Measurements from ENCODE around the gene MBNL1.

MBNL1 gene

DNA sequence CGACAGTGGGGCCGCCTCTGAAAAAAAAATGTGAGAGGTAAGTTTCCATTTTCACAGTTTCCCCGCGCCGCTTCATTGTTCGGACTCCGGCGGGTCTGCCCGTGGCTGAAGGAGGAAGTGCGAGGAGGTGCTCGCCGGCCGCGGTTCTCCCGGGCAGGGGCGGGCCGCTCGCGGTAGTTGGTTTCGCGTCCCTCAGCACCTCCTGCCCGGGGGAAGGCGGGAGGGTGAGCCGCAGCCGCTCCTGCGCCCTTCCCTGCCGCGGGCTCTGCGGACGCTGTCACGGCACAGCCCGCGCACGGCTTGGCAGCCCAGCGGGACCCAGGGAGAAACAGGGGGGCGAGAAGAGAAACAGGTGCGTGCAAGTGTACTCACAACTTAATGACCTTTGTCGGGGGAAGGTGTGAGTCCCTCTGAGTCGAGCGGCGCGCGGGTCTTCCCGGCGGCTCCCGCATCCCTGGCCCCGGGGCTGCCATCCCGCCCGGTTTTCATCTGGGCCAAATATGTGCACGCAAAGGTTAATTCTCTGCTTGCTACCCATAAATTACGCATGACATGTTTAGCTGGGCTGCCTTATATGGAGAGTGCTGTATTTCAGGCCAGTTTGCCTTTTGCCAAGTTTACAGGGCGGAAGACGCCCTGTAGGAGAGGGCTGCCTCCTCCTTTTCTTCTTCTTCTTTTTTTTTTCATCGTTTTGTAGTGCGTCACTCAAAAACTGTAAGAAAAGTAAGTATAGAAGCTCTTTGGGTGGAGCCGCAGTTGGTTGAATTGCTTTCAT, 514 bp downstream of the MBNL1 start:
- Histone ChIP-seq H3K36me3 (ENCODE audit: control insufficient read depth, low read length) (peaks cover 60% of the 10 kb centered on the region), H3K27me3 (ENCODE audit: control insufficient read depth, low read length) (no peaks in the 10 kb centered on the region), H3K9me3 (ENCODE audit: control insufficient read depth, insufficient read depth, low read length) (no peaks in the 10 kb centered on the region), H3K79me2 (ENCODE audit: control insufficient read depth, low read length) (peaks cover 91% of the 10 kb centered on the region), H3K4me3 (ENCODE audit: low read length) (peak overlapping the region; percentile 95), H3K4me2 (ENCODE audit: low read length) (peak overlapping the region; percentile 88), H3K4me1 (ENCODE audit: control insufficient read depth, low read length) (peaks cover 73% of the 10 kb centered on the region), H3K27ac (ENCODE audit: low read depth, low read length) (peak overlapping the region; percentile 93), H3F3A (ENCODE audit: control insufficient read depth, insufficient read depth) (peaks cover 5% of the 10 kb centered on the region), H3K9me2 (replicated peaks; ENCODE audit: control insufficient read depth, low read length) (no peaks in the 10 kb centered on the region), H4K20me1 (ENCODE audit: control insufficient read depth, insufficient read depth, low read depth, low read length) (peaks cover 34% of the 10 kb centered on the region)
- TF ChIP-seq EZH2phosphoT487 (IDR thresholded peaks at IDR 0.05; ENCODE audit: borderline replicate concordance, low read length): no peak
- TF ChIP-seq, protein P1, sequence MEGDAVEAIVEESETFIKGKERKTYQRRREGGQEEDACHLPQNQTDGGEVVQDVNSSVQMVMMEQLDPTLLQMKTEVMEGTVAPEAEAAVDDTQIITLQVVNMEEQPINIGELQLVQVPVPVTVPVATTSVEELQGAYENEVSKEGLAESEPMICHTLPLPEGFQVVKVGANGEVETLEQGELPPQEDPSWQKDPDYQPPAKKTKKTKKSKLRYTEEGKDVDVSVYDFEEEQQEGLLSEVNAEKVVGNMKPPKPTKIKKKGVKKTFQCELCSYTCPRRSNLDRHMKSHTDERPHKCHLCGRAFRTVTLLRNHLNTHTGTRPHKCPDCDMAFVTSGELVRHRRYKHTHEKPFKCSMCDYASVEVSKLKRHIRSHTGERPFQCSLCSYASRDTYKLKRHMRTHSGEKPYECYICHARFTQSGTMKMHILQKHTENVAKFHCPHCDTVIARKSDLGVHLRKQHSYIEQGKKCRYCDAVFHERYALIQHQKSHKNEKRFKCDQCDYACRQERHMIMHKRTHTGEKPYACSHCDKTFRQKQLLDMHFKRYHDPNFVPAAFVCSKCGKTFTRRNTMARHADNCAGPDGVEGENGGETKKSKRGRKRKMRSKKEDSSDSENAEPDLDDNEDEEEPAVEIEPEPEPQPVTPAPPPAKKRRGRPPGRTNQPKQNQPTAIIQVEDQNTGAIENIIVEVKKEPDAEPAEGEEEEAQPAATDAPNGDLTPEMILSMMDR (IDR thresholded peaks at IDR 0.05; ENCODE audit: low read depth, low read length, poor library complexity, severe bottlenecking): no peak

DNA sequence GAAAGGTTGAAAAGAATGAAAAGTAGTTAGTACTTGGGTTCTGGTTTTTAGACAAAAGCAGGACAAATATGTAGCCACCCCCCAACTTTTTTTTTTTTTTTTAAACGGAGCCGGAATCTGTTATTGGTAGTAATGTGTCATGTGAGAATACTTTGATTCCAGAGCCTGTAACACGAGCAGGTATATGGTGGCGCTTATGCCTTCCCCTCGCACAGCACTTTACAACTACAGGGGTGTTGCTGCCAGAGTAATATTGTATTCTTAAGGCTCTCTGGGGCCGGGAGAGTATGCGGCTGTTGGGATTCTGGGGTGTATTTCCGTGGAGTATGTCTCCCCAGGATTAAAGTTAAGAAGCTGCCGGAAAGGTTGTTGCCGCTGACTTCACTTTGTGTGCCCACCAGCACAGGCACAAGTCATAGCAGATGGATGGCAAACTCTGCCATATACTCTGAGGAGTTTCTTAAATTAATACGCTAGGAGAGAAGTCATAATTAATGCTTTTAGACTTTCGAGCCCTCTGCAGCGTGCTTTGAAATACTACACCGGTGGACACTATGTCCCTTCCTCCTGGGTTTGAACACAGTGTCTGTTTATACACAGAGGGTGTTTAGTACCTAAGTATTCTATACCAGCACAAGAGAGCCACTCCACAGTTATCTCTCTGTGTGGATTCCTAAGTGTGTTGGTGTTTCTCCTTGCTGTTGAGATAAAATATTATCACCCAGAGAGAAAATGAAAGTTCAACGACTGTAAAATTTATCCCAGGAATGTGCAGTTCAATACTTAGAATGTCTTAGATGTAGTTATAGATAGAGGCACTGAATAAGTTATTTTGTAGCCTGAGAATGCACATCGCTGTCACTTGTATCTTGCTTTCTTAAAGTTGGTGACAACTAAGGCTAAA, 1.4 kb downstream of the MBNL1 start:
- peak overlapping the region; percentile 93 for H3K27ac ChIP-seq (ENCODE audit: low read depth, low read length)

DNA sequence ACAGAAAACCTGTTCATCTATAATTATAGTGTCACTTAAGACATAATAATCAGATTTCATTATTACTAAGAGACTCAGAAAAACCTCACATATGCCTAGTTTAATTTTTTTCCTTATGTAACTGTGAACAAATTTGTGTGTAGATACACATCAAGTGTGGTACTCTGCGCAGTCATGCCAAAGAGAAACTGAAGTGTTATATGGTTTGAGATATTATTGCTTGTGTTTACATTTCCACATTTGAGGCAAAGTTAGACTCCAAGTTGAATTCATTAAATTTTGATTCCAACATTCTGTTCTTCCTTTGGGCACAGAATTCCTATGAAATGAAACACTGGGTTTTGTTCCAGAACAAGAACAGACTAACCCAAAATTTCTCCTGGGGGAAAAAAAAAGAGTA, 2.2 kb downstream of the MBNL1 start:
- peak overlapping the region; percentile 93; the same call in 1 of the 2 replicates for H3K27ac ChIP-seq (ENCODE audit: low read depth, low read length)
- no peaks in the 10 kb centered on the region for H3K9me3 ChIP-seq (ENCODE audit: control insufficient read depth, insufficient read depth, low read length)
- peaks cover 38% of the 10 kb centered on the region for H4K20me1 ChIP-seq (ENCODE audit: control insufficient read depth, insufficient read depth, low read depth, low read length)
- peaks cover 96% of the 10 kb centered on the region for H3K79me2 ChIP-seq (ENCODE audit: control insufficient read depth, low read length)
- peak overlapping the region; percentile 95 for H3K4me3 ChIP-seq (ENCODE audit: low read length)
- no peaks in the 10 kb centered on the region for H3K9me2 ChIP-seq (replicated peaks; ENCODE audit: control insufficient read depth, low read length)
- peak overlapping the region; percentile 88 for H3K4me2 ChIP-seq (ENCODE audit: low read length)
- H3K36me3 ChIP-seq (ENCODE audit: control insufficient read depth, low read length): peaks cover 67% of the 10 kb centered on the region
- no peak for TF ChIP-seq EZH2phosphoT487 (IDR thresholded peaks at IDR 0.05; ENCODE audit: borderline replicate concordance, low read length)
- TF ChIP-seq, protein P1 (IDR thresholded peaks at IDR 0.05; ENCODE audit: low read depth, low read length, poor library complexity, severe bottlenecking): no peak
- no peaks in the 10 kb centered on the region for H3K27me3 ChIP-seq (ENCODE audit: control insufficient read depth, low read length)
- H3K4me1 ChIP-seq (ENCODE audit: control insufficient read depth, low read length): peaks cover 74% of the 10 kb centered on the region
- H3F3A ChIP-seq (ENCODE audit: control insufficient read depth, insufficient read depth): peaks cover 6% of the 10 kb centered on the region

More for the DNA sequence above, 1.4 kb downstream of the MBNL1 start:
- Histone ChIP-seq H3K79me2 (ENCODE audit: control insufficient read depth, low read length) (peaks cover 94% of the 10 kb centered on the region), H3K27me3 (ENCODE audit: control insufficient read depth, low read length) (no peaks in the 10 kb centered on the region), H4K20me1 (ENCODE audit: control insufficient read depth, insufficient read depth, low read depth, low read length) (peaks cover 37% of the 10 kb centered on the region), H3K36me3 (ENCODE audit: control insufficient read depth, low read length) (peaks cover 64% of the 10 kb centered on the region), H3K9me3 (ENCODE audit: control insufficient read depth, insufficient read depth, low read length) (no peaks in the 10 kb centered on the region), H3F3A (ENCODE audit: control insufficient read depth, insufficient read depth) (peaks cover 5% of the 10 kb centered on the region), H3K4me2 (ENCODE audit: low read length) (peak overlapping the region; percentile 88), H3K4me3 (ENCODE audit: low read length) (peak overlapping the region; percentile 95), H3K9me2 (replicated peaks; ENCODE audit: control insufficient read depth, low read length) (no peaks in the 10 kb centered on the region), H3K4me1 (ENCODE audit: control insufficient read depth, low read length) (peaks cover 75% of the 10 kb centered on the region)
- TF ChIP-seq EZH2phosphoT487 (IDR thresholded peaks at IDR 0.05; ENCODE audit: borderline replicate concordance, low read length): no peak
- TF ChIP-seq, protein P1 (IDR thresholded peaks at IDR 0.05; ENCODE audit: low read depth, low read length, poor library complexity, severe bottlenecking): peak; percentile 10
